Osteocyte (in vitro differentiated cells): ENCODE measurements around the gene PTX4. TPM values are rescaled to one million over a fixed set of nuclear protein-coding genes. Genes with fewer than 3 reads are reported as not detected.

Source experiments
- DNase-seq: peaks from one replicate; pipeline ENCODE4 v3.0.0; 2021; ENCODE audit warnings: mixed read lengths; ENCODE audit not compliant: unreplicated experiment; ENCODE audit errors: extremely low spot score
- H3K27ac Mint-ChIP-seq: one replicate; pipeline ENCODE4 v1.8.0; 2021; ENCODE audit warnings: mild to moderate bottlenecking, mixed read lengths; ENCODE audit not compliant: unreplicated experiment
- H3K27me3 Mint-ChIP-seq: one replicate; pipeline ENCODE4 v1.8.0; 2021; ENCODE audit warnings: mixed read lengths; ENCODE audit not compliant: unreplicated experiment
- H3K36me3 Mint-ChIP-seq: one replicate; pipeline ENCODE4 v1.8.0; 2021; ENCODE audit warnings: mixed read lengths; ENCODE audit not compliant: unreplicated experiment
- H3K4me1 Mint-ChIP-seq: one replicate; pipeline ENCODE4 v1.8.0; 2021; ENCODE audit warnings: mixed read lengths; ENCODE audit not compliant: unreplicated experiment
- H3K4me3 Mint-ChIP-seq: one replicate; pipeline ENCODE4 v1.8.0; 2021; ENCODE audit warnings: mild to moderate bottlenecking, moderate library complexity, mixed read lengths; ENCODE audit not compliant: unreplicated experiment
- H3K9me3 Mint-ChIP-seq: one replicate; pipeline ENCODE4 v1.8.0; 2021; ENCODE audit warnings: mixed read lengths; ENCODE audit not compliant: unreplicated experiment
- total RNA-seq: library from RNA; stranded (reverse); gene quantifications from 2 replicates; pipeline ENCODE4 v1.2.1, GENCODE V29; 2021
- TF ChIP-seq, protein P1 (sequence below): fragments of 200-600 bp; sonication (generic); IDR thresholded peaks from 2 replicates; pipeline ENCODE4 v1.5.0; 2021; ENCODE audit warnings: antibody characterized with exemption, mild to moderate bottlenecking, moderate library complexity

The PTX4 gene
- total RNA-seq, 1 donor from 2014 or later = not detected

DNA sequence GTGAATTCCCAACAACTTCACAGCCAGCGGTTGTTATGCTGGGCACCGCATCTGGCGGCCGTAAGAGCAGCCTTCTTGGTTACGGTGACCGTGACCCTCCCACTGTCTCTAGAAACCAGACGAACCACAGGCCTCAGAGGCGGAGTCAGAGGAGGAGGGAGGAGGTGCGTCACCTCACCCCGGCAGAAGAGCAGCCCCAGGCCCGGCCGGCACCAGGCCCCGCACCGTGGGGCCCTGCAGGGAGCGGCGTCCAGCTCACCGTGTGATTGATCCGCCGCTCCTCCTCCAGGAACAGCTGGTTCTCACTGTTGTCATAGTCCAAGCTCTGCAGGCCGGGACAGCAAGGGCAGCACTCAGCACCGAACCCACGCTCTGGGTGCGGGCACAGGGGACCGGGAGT, 27.6 kb downstream of the PTX4 start:
- TF ChIP-seq, protein P1, sequence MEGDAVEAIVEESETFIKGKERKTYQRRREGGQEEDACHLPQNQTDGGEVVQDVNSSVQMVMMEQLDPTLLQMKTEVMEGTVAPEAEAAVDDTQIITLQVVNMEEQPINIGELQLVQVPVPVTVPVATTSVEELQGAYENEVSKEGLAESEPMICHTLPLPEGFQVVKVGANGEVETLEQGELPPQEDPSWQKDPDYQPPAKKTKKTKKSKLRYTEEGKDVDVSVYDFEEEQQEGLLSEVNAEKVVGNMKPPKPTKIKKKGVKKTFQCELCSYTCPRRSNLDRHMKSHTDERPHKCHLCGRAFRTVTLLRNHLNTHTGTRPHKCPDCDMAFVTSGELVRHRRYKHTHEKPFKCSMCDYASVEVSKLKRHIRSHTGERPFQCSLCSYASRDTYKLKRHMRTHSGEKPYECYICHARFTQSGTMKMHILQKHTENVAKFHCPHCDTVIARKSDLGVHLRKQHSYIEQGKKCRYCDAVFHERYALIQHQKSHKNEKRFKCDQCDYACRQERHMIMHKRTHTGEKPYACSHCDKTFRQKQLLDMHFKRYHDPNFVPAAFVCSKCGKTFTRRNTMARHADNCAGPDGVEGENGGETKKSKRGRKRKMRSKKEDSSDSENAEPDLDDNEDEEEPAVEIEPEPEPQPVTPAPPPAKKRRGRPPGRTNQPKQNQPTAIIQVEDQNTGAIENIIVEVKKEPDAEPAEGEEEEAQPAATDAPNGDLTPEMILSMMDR = no peak
- H3K4me1 Mint-ChIP-seq = no peaks in the 10 kb centered on the region
- no peak overlapping the region for H3K27ac Mint-ChIP-seq
- no peak overlapping the region for H3K4me3 Mint-ChIP-seq
- peaks cover 7% of the 10 kb centered on the region for H3K36me3 Mint-ChIP-seq
- no peaks in the 10 kb centered on the region for H3K9me3 Mint-ChIP-seq
- H3K27me3 Mint-ChIP-seq = no peaks in the 10 kb centered on the region
- DNase-seq = no peak

DNA sequence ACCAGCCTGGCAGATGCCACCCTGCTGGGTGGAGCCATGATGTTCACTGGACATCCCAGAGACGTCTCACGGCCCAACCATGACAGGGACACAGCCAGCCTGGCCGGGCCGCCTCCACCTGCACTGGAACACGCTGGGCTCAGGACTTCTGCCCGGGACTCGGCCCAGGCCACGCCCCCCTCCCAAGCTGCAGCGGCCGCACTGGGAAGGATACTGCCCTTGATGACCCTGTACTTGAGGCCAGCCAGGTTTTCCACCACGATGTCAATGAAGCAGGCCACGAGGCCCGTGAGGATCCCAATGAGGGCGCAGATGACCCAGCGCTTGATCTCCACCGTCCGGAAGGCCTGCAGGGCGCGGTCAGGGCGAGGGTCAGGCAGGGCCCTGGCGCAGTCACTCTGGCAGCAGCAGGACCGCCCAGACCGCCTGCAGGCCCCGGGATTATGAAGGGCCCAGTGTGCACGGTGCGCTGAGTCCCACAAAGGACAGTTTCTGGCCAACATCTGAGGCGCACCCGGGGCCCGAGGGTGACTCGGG, 28.1 kb downstream of the PTX4 start:
- no peaks in the 10 kb centered on the region for H3K9me3 Mint-ChIP-seq
- H3K27ac Mint-ChIP-seq = no peak overlapping the region
- no peaks in the 10 kb centered on the region for H3K4me1 Mint-ChIP-seq
- H3K36me3 Mint-ChIP-seq = peaks cover 7% of the 10 kb centered on the region
- no peaks in the 10 kb centered on the region for H3K27me3 Mint-ChIP-seq
- TF ChIP-seq, protein P1 = no peak
- no peak overlapping the region for H3K4me3 Mint-ChIP-seq
- no peak for DNase-seq

DNA sequence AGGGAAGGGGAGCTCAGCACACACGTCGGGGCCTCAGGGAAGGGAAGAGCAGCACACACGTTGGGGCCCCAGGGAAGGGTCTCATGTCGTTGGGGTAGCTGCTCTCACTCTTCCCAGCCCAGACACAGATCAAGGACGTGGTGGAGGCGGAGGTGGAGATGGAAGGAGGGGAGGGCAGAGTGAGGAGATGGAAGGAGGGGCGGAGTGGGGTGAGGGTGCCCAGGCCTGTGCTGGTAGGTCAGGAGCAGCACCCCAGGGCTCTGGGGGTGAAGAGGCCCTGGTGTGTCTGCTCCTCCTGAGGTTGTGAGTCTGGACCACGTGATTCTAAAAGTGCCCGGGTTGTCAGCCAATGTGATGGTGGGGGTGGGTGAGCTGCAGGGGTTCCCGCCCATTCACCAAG, 28.8 kb downstream of the PTX4 start:
- DNase-seq = no peak
- no peaks in the 10 kb centered on the region for H3K4me1 Mint-ChIP-seq
- no peak overlapping the region for H3K27ac Mint-ChIP-seq
- H3K36me3 Mint-ChIP-seq = peaks cover 7% of the 10 kb centered on the region
- no peaks in the 10 kb centered on the region for H3K9me3 Mint-ChIP-seq
- no peaks in the 10 kb centered on the region for H3K27me3 Mint-ChIP-seq
- H3K4me3 Mint-ChIP-seq = no peak overlapping the region
- TF ChIP-seq, protein P1 = no peak

DNA sequence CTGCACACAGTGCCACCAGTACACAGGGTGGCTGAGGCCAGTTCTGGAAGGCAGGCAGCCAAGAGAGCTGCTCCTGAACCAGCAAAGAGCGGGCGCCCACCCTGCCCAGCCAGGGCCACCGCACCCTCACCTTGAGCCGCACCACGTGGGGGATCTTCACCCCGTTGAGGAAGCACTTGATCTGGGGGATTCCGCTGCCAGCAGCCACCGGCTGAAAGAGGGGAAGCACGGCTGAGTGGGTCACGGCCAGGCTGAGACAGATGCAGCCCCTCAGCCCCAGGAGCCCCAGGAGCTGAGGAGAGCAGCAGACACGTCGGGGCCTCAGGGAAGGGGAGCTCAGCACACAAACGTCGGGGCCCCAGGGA, 29.8 kb downstream of the PTX4 start:
- DNase-seq = no peak
- Mint-ChIP-seq H3K27me3 (no peaks in the 10 kb centered on the region), H3K4me3 (no peak overlapping the region), H3K9me3 (no peaks in the 10 kb centered on the region), H3K4me1 (no peaks in the 10 kb centered on the region), H3K36me3 (peaks cover 7% of the 10 kb centered on the region), H3K27ac (no peak overlapping the region)
- TF ChIP-seq, protein P1 = no peak

DNA sequence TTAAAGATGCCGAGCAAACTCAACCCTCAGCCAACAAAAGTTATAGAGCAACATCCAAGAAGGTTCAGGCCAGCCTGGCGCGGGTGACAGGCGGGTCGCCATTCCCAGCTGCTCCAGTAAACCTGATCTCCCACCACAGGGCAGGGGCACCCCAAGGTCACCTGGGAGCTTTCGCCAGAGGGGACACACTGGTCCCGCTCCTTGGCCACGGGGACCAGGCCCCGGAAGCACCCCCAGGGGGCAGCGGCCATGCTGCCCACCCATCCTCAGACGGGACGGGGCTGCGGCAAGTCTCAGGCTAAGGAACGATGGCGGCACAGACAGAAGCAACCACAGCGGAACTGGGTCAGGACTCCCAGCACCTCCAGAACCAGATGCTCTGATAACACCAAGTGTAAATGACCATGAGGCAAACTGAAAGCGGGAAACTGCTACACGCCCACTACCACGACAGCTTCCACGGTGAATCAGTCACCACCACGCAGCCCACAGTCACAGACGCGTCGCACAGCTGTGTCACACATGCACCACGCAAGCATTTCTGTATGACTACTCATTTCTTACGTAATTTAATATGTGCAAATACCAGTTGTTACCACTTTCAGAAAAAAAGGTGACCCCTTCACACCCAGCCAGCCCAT, 30.3 kb downstream of the PTX4 start:
- no peaks in the 10 kb centered on the region for H3K4me1 Mint-ChIP-seq
- DNase-seq = no peak
- no peaks in the 10 kb centered on the region for H3K27me3 Mint-ChIP-seq
- no peaks in the 10 kb centered on the region for H3K9me3 Mint-ChIP-seq
- TF ChIP-seq, protein P1 = no peak
- H3K4me3 Mint-ChIP-seq = no peak overlapping the region
- H3K36me3 Mint-ChIP-seq = peaks cover 6% of the 10 kb centered on the region
- no peak overlapping the region for H3K27ac Mint-ChIP-seq
